ENCODE data around the gene GATD1.
"Not testable (repeated sequence)": the region's sequence is repeated elsewhere in the genome, so short reads cannot be mapped to it uniquely, and the experiment has no call there.

GATD1 gene

GRCh38 chr11:745428-745827 lies 31.9 kb downstream of the GATD1 start:
- Histone ChIP-seq H3K36me3 (ENCODE audit: control insufficient read depth in 2 of 2, insufficient read depth in 2 of 2, low read length in 2 of 2) (no peaks in the 10 kb centered on the region), H3K4me1 (ENCODE audit: control insufficient read depth in 2 of 2, insufficient read depth in 2 of 2, low read length in 2 of 2) (peaks cover 10 to 16% of the 10 kb centered on the region in 2 donors), H3K27ac (ENCODE audit: low read depth in 2 of 2, low read length in 2 of 2) (no peak overlapping the region)

GRCh38 chr11:742571-743201 lies 34.6 kb downstream of the GATD1 start:
- no peaks in the 10 kb centered on the region for H3K9me3 ChIP-seq (ENCODE audit: control insufficient read depth in 2 of 2, low read length in 2 of 2)
- H3K4me3 ChIP-seq (ENCODE audit: low read length in 2 of 2), result no peak overlapping the region
- no peaks in the 10 kb centered on the region for H3K36me3 ChIP-seq (ENCODE audit: control insufficient read depth in 2 of 2, insufficient read depth in 2 of 2, low read length in 2 of 2)
- no peaks in the 10 kb centered on the region for H3K27me3 ChIP-seq (ENCODE audit: control insufficient read depth in 2 of 2, insufficient read depth in 2 of 2, low read length in 2 of 2)
- no peak overlapping the region for H3K27ac ChIP-seq (ENCODE audit: low read depth in 2 of 2, low read length in 2 of 2)
- H3K9ac ChIP-seq (ENCODE audit: low read depth in 1 of 2, low read length in 2 of 2), result no peak overlapping the region
- peaks cover 0 to under 1% of the 10 kb centered on the region in 2 donors for H3K4me1 ChIP-seq (ENCODE audit: control insufficient read depth in 2 of 2, insufficient read depth in 2 of 2, low read length in 2 of 2)

More at GRCh38 chr11:745428-745827, 31.9 kb downstream of the GATD1 start:
- Histone ChIP-seq H3K27me3 (ENCODE audit: control insufficient read depth in 2 of 2, insufficient read depth in 2 of 2, low read length in 2 of 2) (no peaks in the 10 kb centered on the region), H3K4me3 (ENCODE audit: low read length in 2 of 2) (no peak overlapping the region), H3K9me3 (ENCODE audit: control insufficient read depth in 2 of 2, low read length in 2 of 2) (no peaks in the 10 kb centered on the region), H3K9ac (ENCODE audit: low read depth in 1 of 2, low read length in 2 of 2) (no peak overlapping the region)

- Histone ChIP-seq H3K9ac (ENCODE audit: low read depth in 1 of 2, low read length in 2 of 2) (no peak overlapping the region), H3K9me3 (ENCODE audit: control insufficient read depth in 2 of 2, low read length in 2 of 2) (no peaks in the 10 kb centered on the region), H3K27me3 (ENCODE audit: control insufficient read depth in 2 of 2, insufficient read depth in 2 of 2, low read length in 2 of 2) (peaks cover 2 to 4% of the 10 kb centered on the region in 2 donors), H3K36me3 (ENCODE audit: control insufficient read depth in 2 of 2, insufficient read depth in 2 of 2, low read length in 2 of 2) (no peaks in the 10 kb centered on the region), H3K27ac (ENCODE audit: low read depth in 2 of 2, low read length in 2 of 2) (no peak overlapping the region), H3K4me3 (ENCODE audit: low read length in 2 of 2) (no peak overlapping the region), H3K4me1 (ENCODE audit: control insufficient read depth in 2 of 2, insufficient read depth in 2 of 2, low read length in 2 of 2) (no peaks in the 10 kb centered on the region)
These were observed 35.1 kb downstream of the GATD1 start for GRCh38 chr11:742156-742546.

GRCh38 chr11:737899-738298 lies 39.4 kb downstream of the GATD1 start:
- H3K4me3 ChIP-seq (ENCODE audit: low read length in 2 of 2); H3K36me3 ChIP-seq (ENCODE audit: control insufficient read depth in 2 of 2, insufficient read depth in 2 of 2, low read length in 2 of 2); H3K9me3 ChIP-seq (ENCODE audit: control insufficient read depth in 2 of 2, low read length in 2 of 2); H3K4me1 ChIP-seq (ENCODE audit: control insufficient read depth in 2 of 2, insufficient read depth in 2 of 2, low read length in 2 of 2); H3K9ac ChIP-seq (ENCODE audit: low read depth in 1 of 2, low read length in 2 of 2); H3K27me3 ChIP-seq (ENCODE audit: control insufficient read depth in 2 of 2, insufficient read depth in 2 of 2, low read length in 2 of 2); H3K27ac ChIP-seq (ENCODE audit: low read depth in 2 of 2, low read length in 2 of 2): not testable (repeated sequence)

- Histone ChIP-seq H3K27me3 (ENCODE audit: control insufficient read depth in 2 of 2, insufficient read depth in 2 of 2, low read length in 2 of 2) (peaks cover 4 to 5% of the 10 kb centered on the region in 2 donors), H3K9me3 (ENCODE audit: control insufficient read depth in 2 of 2, low read length in 2 of 2) (no peaks in the 10 kb centered on the region), H3K4me3 (ENCODE audit: low read length in 2 of 2) (no peak overlapping the region), H3K9ac (ENCODE audit: low read depth in 1 of 2, low read length in 2 of 2) (no peak overlapping the region), H3K36me3 (ENCODE audit: control insufficient read depth in 2 of 2, insufficient read depth in 2 of 2, low read length in 2 of 2) (no peaks in the 10 kb centered on the region), H3K27ac (ENCODE audit: low read depth in 2 of 2, low read length in 2 of 2) (no peak overlapping the region), H3K4me1 (ENCODE audit: control insufficient read depth in 2 of 2, insufficient read depth in 2 of 2, low read length in 2 of 2) (no peaks in the 10 kb centered on the region)
These were observed 39.9 kb downstream of the GATD1 start for GRCh38 chr11:737366-737765.

- not testable (repeated sequence) for H3K9me3 ChIP-seq (ENCODE audit: control insufficient read depth in 2 of 2, low read length in 2 of 2); H3K4me1 ChIP-seq (ENCODE audit: control insufficient read depth in 2 of 2, insufficient read depth in 2 of 2, low read length in 2 of 2); H3K27me3 ChIP-seq (ENCODE audit: control insufficient read depth in 2 of 2, insufficient read depth in 2 of 2, low read length in 2 of 2); H3K27ac ChIP-seq (ENCODE audit: low read depth in 2 of 2, low read length in 2 of 2); H3K4me3 ChIP-seq (ENCODE audit: low read length in 2 of 2); H3K36me3 ChIP-seq (ENCODE audit: control insufficient read depth in 2 of 2, insufficient read depth in 2 of 2, low read length in 2 of 2); H3K9ac ChIP-seq (ENCODE audit: low read depth in 1 of 2, low read length in 2 of 2)
These were observed 42.7 kb downstream of the GATD1 start for GRCh38 chr11:734541-734940.

GRCh38 chr11:733072-733471 lies 44.2 kb downstream of the GATD1 start:
- Histone ChIP-seq H3K9ac (ENCODE audit: low read depth in 1 of 2, low read length in 2 of 2) (no peak overlapping the region), H3K9me3 (ENCODE audit: control insufficient read depth in 2 of 2, low read length in 2 of 2) (no peaks in the 10 kb centered on the region), H3K36me3 (ENCODE audit: control insufficient read depth in 2 of 2, insufficient read depth in 2 of 2, low read length in 2 of 2) (no peaks in the 10 kb centered on the region), H3K27me3 (ENCODE audit: control insufficient read depth in 2 of 2, insufficient read depth in 2 of 2, low read length in 2 of 2) (peaks cover 4 to 5% of the 10 kb centered on the region in 2 donors), H3K27ac (ENCODE audit: low read depth in 2 of 2, low read length in 2 of 2) (no peak overlapping the region), H3K4me1 (ENCODE audit: control insufficient read depth in 2 of 2, insufficient read depth in 2 of 2, low read length in 2 of 2) (peaks cover under 1 to 1% of the 10 kb centered on the region in 2 donors), H3K4me3 (ENCODE audit: low read length in 2 of 2) (no peak overlapping the region)

- H3K36me3 ChIP-seq (ENCODE audit: control insufficient read depth in 2 of 2, insufficient read depth in 2 of 2, low read length in 2 of 2), result peaks cover 2 to 4% of the 10 kb centered on the region in 2 donors
- H3K27ac ChIP-seq (ENCODE audit: low read depth in 2 of 2, low read length in 2 of 2), result no peak overlapping the region
- H3K4me3 ChIP-seq (ENCODE audit: low read length in 2 of 2), result no peak overlapping the region
- H3K27me3 ChIP-seq (ENCODE audit: control insufficient read depth in 2 of 2, insufficient read depth in 2 of 2, low read length in 2 of 2), result peaks cover 0 to 3% of the 10 kb centered on the region in 2 donors
- peaks cover 15 to 19% of the 10 kb centered on the region in 2 donors for H3K4me1 ChIP-seq (ENCODE audit: control insufficient read depth in 2 of 2, insufficient read depth in 2 of 2, low read length in 2 of 2)
- no peaks in the 10 kb centered on the region for H3K9me3 ChIP-seq (ENCODE audit: control insufficient read depth in 2 of 2, low read length in 2 of 2)
- H3K9ac ChIP-seq (ENCODE audit: low read depth in 1 of 2, low read length in 2 of 2), result no peak overlapping the region
These were observed 47.7 kb downstream of the GATD1 start for GRCh38 chr11:729492-730074.

- H3K9me3 ChIP-seq (ENCODE audit: control insufficient read depth in 2 of 2, low read length in 2 of 2), result no peaks in the 10 kb centered on the region
- no peak overlapping the region for H3K4me3 ChIP-seq (ENCODE audit: low read length in 2 of 2)
- H3K9ac ChIP-seq (ENCODE audit: low read depth in 1 of 2, low read length in 2 of 2), result peak overlapping the region in 1 of 2 donors; percentile 11
- peak overlapping the region in 1 of 2 donors; percentile 23 for H3K27ac ChIP-seq (ENCODE audit: low read depth in 2 of 2, low read length in 2 of 2)
- H3K4me1 ChIP-seq (ENCODE audit: control insufficient read depth in 2 of 2, insufficient read depth in 2 of 2, low read length in 2 of 2), result peaks cover 15 to 19% of the 10 kb centered on the region in 2 donors
- peaks cover 0 to 3% of the 10 kb centered on the region in 2 donors for H3K27me3 ChIP-seq (ENCODE audit: control insufficient read depth in 2 of 2, insufficient read depth in 2 of 2, low read length in 2 of 2)
- peaks cover 7 to 9% of the 10 kb centered on the region in 2 donors for H3K36me3 ChIP-seq (ENCODE audit: control insufficient read depth in 2 of 2, insufficient read depth in 2 of 2, low read length in 2 of 2)
These were observed 48.3 kb downstream of the GATD1 start for GRCh38 chr11:728901-729491.
